WTC11 (cell line): ENCODE data around the gene TULP3. TPM values are rescaled to one million over a fixed set of nuclear protein-coding genes. Genes with fewer than 3 reads are reported as not detected.

Experiments
- ATAC-seq: fragments of 200-7000 bp; cut with Tn5 transposase; 2 replicates; pipeline ENCODE4 v1.10.0; 2021; ENCODE audit warnings: mild to moderate bottlenecking, moderate library complexity
- CTCF ChIA-PET: fragments of 300-600 bp; sonication (Branson Sonifier 250); formaldehyde crosslinking; loops from one replicate; lab custom pipeline; 2021; ENCODE audit warnings: antibody characterized with exemption; lab: Charles Lee
- POLR2A ChIA-PET: fragments of 350-600 bp; sonication (Branson Sonifier 250); formaldehyde crosslinking; loops from one replicate; lab custom pipeline; 2021; ENCODE audit warnings: antibody characterized with exemption; lab: Charles Lee
- DNase-seq: peaks from one replicate; pipeline ENCODE4 v3.0.0; 2021; ENCODE audit warnings: low spot score
- H3K27ac Mint-ChIP-seq: 2 replicates; pipeline ENCODE4 v1.8.0; 2021; ENCODE audit warnings: mixed read lengths
- H3K27me3 Mint-ChIP-seq: 2 replicates; pipeline ENCODE4 v1.8.0; 2021; ENCODE audit warnings: low read depth, mild to moderate bottlenecking, moderate library complexity, mixed read lengths
- H3K36me3 Mint-ChIP-seq: 2 replicates; pipeline ENCODE4 v1.8.0; 2021; ENCODE audit warnings: mixed read lengths
- H3K4me1 Mint-ChIP-seq: 2 replicates; pipeline ENCODE4 v1.8.0; 2022; ENCODE audit warnings: mixed read lengths
- H3K4me3 Mint-ChIP-seq: 2 replicates; pipeline ENCODE4 v1.8.0; 2021; ENCODE audit warnings: mild to moderate bottlenecking, moderate library complexity, mixed read lengths
- H3K9me3 Mint-ChIP-seq: 2 replicates; pipeline ENCODE4 v1.8.0; 2021; ENCODE audit warnings: mixed read lengths
- ATF1 ChIP-seq: sonication (generic); formaldehyde crosslinking; IDR thresholded peaks from 2 replicates; pipeline ENCODE4 v1.8.1; 2023; ENCODE audit warnings: mild to moderate bottlenecking, moderate library complexity, missing genetic modification reagents
- CREM ChIP-seq: sonication (generic); formaldehyde crosslinking; IDR thresholded peaks from 2 replicates; pipeline ENCODE4 v1.8.1; 2022; ENCODE audit warnings: mild to moderate bottlenecking, missing genetic modification reagents, moderate library complexity
- E2F4 ChIP-seq: sonication (generic); formaldehyde crosslinking; IDR thresholded peaks from 2 replicates; pipeline ENCODE4 v1.8.1; 2022; ENCODE audit warnings: low read depth, mild to moderate bottlenecking, moderate library complexity, missing genetic modification reagents, borderline replicate concordance
- FOXJ3 ChIP-seq: sonication (generic); formaldehyde crosslinking; IDR thresholded peaks from 2 replicates; pipeline ENCODE4 v1.9.0; 2021; ENCODE audit warnings: missing genetic modification reagents, mild to moderate bottlenecking, borderline replicate concordance
- FOXK1 ChIP-seq: sonication (generic); formaldehyde crosslinking; IDR thresholded peaks from 2 replicates; pipeline ENCODE4 v1.8.0; 2022; ENCODE audit warnings: mild to moderate bottlenecking, moderate library complexity, missing genetic modification reagents
- FOXP1 ChIP-seq: sonication (generic); formaldehyde crosslinking; IDR thresholded peaks from 2 replicates; pipeline ENCODE4 v1.8.0; 2022; ENCODE audit warnings: missing genetic modification reagents, mild to moderate bottlenecking, moderate library complexity, borderline replicate concordance
- GABPB1 ChIP-seq: sonication (generic); formaldehyde crosslinking; IDR thresholded peaks from 2 replicates; pipeline ENCODE4 v1.8.1; 2023; ENCODE audit warnings: mild to moderate bottlenecking, missing genetic modification reagents
- GTF2I ChIP-seq: fragments of 250-450 bp; sonication (Bioruptor Pico); conservative IDR thresholded peaks from 2 replicates; pipeline ENCODE4 v1.4.0; 2021; ENCODE audit warnings: mild to moderate bottlenecking
- JUN ChIP-seq: sonication (generic); formaldehyde crosslinking; IDR thresholded peaks from 2 replicates; pipeline ENCODE4 v1.8.0; 2023; ENCODE audit warnings: mild to moderate bottlenecking, missing genetic modification reagents
- SOX15 ChIP-seq: fragments of 250-450 bp; sonication (Bioruptor Pico); IDR thresholded peaks from 2 replicates; pipeline ENCODE4 v1.9.0; 2021; ENCODE audit warnings: mild to moderate bottlenecking
- STAT6 ChIP-seq: sonication (generic); formaldehyde crosslinking; conservative IDR thresholded peaks from 2 replicates; pipeline ENCODE4 v1.8.1; 2023; ENCODE audit warnings: mild to moderate bottlenecking, low read depth, missing genetic modification reagents, moderate library complexity
- USF1 ChIP-seq: sonication (generic); formaldehyde crosslinking; IDR thresholded peaks from 2 replicates; pipeline ENCODE4 v1.8.0; 2022; ENCODE audit warnings: mild to moderate bottlenecking, missing genetic modification reagents
- ZNF425 ChIP-seq: fragments of 250-450 bp; sonication (Bioruptor Pico); conservative IDR thresholded peaks from 2 replicates; pipeline ENCODE4 v1.9.0; 2021; ENCODE audit warnings: mild to moderate bottlenecking
- ZNF671 ChIP-seq: fragments of 250-450 bp; sonication (Bioruptor Pico); IDR thresholded peaks from 2 replicates; pipeline ENCODE4 v1.8.0; 2021; ENCODE audit warnings: mild to moderate bottlenecking
- total RNA-seq: library from RNA; stranded (reverse); gene quantifications from 3 replicates; pipeline ENCODE4 v1.2.3, GENCODE V29; 2021
- TF ChIP-seq, protein P1 (sequence below): sonication (generic); formaldehyde crosslinking; IDR thresholded peaks from 2 replicates; pipeline ENCODE4 v1.8.1; 2023; ENCODE audit warnings: mild to moderate bottlenecking, missing genetic modification reagents, borderline replicate concordance
- TF ChIP-seq, protein P2 (sequence below): fragments of 250-450 bp; sonication (Bioruptor Pico); IDR thresholded peaks from 2 replicates; pipeline ENCODE4 v2.1.2; 2022; ENCODE audit warnings: mild to moderate bottlenecking, moderate library complexity
- TF ChIP-seq, protein P3 (sequence below): sonication (generic); formaldehyde crosslinking; IDR thresholded peaks from 2 replicates; pipeline ENCODE4 v1.8.0; 2022; ENCODE audit warnings: missing genetic modification reagents

TULP3 gene
- total RNA-seq, 1 experiment from 2014 or later, result 17.4 TPM

DNA sequence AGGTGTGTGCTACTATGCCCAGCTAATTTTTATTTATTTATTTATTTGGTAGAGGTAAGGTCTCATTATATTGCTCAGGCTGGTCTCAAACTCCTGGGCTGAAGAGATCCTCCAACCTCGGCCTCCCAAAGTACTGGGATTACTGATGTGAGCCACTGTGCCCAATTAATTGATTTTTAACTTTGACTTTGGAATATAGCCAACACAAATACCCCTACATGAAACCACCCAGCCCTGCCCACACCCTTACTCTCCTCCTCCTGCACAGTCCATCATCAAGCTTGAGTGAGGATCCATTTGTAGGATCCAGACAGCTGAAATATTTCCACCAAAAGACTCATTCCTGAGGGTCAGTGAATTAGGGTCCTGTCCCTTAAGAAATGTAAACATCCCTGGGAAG is 65.2 kb downstream of the TULP3 start (continued):
- no peak for TF ChIP-seq STAT6 (CRISPR knock-in tag)
- TF ChIP-seq, protein P1, sequence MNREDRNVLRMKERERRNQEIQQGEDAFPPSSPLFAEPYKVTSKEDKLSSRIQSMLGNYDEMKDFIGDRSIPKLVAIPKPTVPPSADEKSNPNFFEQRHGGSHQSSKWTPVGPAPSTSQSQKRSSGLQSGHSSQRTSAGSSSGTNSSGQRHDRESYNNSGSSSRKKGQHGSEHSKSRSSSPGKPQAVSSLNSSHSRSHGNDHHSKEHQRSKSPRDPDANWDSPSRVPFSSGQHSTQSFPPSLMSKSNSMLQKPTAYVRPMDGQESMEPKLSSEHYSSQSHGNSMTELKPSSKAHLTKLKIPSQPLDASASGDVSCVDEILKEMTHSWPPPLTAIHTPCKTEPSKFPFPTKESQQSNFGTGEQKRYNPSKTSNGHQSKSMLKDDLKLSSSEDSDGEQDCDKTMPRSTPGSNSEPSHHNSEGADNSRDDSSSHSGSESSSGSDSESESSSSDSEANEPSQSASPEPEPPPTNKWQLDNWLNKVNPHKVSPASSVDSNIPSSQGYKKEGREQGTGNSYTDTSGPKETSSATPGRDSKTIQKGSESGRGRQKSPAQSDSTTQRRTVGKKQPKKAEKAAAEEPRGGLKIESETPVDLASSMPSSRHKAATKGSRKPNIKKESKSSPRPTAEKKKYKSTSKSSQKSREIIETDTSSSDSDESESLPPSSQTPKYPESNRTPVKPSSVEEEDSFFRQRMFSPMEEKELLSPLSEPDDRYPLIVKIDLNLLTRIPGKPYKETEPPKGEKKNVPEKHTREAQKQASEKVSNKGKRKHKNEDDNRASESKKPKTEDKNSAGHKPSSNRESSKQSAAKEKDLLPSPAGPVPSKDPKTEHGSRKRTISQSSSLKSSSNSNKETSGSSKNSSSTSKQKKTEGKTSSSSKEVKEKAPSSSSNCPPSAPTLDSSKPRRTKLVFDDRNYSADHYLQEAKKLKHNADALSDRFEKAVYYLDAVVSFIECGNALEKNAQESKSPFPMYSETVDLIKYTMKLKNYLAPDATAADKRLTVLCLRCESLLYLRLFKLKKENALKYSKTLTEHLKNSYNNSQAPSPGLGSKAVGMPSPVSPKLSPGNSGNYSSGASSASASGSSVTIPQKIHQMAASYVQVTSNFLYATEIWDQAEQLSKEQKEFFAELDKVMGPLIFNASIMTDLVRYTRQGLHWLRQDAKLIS (CRISPR knock-in tag), result no peak
- TF ChIP-seq FOXK1 (CRISPR knock-in tag), result no peak
- TF ChIP-seq CREM (CRISPR knock-in tag), result no peak
- no peak for TF ChIP-seq ZNF425 (CRISPR knock-in tag)

DNA sequence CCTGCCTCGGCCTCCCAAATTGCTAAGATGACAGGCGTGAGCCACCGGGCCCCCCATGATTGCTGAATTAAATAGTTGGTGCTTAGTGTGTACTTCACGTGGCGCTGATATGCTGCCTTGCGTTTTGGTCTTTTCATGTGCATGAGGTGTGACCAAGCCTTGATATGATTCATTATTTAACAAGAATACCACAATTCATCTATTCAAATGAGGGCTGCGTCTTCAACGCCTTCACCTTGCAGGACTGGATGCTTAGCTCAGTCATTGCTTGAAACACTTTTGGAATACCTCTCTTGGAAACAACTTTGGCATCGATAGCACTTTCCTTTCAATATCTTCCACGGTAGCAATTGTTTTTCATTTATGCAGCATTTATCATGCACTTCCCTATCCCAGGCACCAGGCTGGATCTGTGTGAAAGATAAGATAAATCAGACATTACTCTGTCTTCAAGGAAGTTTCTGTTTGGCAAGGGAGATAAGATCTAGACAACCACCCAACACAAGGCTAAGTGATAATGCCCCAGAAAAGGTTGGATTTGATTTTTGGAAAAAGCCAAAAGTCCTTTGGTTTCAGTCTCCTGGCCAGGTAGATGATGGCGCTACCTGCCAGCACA is 67.2 kb downstream of the TULP3 start:
- ATAC-seq (no peak), DNase-seq (no peak)
- H3K36me3 Mint-ChIP-seq, result no peaks in the 10 kb centered on the region
- no peaks in the 10 kb centered on the region; the same call in 1 of the 2 replicates for H3K27me3 Mint-ChIP-seq
- no peaks in the 10 kb centered on the region for H3K9me3 Mint-ChIP-seq
- CTCF ChIA-PET, result interaction anchor here (0.6 to 2.0 kb wide), 8 partner anchors 8 to 112 kb away, joined by 3 to 6 read pairs (median 4); partner anchors contain the start of genes FOXM1 and RHNO1
- H3K4me1 Mint-ChIP-seq, result peaks cover 38% of the 10 kb centered on the region
- H3K27ac Mint-ChIP-seq, result peak overlapping the region; percentile 98; the same call in 1 of the 2 replicates
- POLR2A ChIA-PET, result interaction anchor here (0.8 to 1.0 kb wide), 2 partner anchors 8 to 73 kb away, joined by 3 read pairs; no protein-coding TSS in a partner anchor
- peak overlapping the region; percentile 91 for H3K4me3 Mint-ChIP-seq
- TF ChIP-seq E2F4 (CRISPR knock-in tag) (no peak), GTF2I (CRISPR knock-in tag) (no peak), ATF1 (no peak), USF1 (CRISPR knock-in tag) (no peak), FOXJ3 (CRISPR knock-in tag) (no peak), SOX15 (no peak), FOXP1 (no peak), ZNF671 (CRISPR knock-in tag) (no peak), JUN (CRISPR knock-in tag) (no peak), GABPB1 (CRISPR knock-in tag) (no peak)
- TF ChIP-seq, protein P2, sequence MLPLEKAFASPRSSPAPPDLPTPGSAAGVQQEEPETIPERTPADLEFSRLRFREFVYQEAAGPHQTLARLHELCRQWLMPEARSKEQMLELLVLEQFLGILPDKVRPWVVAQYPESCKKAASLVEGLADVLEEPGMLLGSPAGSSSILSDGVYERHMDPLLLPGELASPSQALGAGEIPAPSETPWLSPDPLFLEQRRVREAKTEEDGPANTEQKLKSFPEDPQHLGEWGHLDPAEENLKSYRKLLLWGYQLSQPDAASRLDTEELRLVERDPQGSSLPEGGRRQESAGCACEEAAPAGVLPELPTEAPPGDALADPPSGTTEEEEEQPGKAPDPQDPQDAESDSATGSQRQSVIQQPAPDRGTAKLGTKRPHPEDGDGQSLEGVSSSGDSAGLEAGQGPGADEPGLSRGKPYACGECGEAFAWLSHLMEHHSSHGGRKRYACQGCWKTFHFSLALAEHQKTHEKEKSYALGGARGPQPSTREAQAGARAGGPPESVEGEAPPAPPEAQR (CRISPR knock-in tag), result no peak
- TF ChIP-seq, protein P3, sequence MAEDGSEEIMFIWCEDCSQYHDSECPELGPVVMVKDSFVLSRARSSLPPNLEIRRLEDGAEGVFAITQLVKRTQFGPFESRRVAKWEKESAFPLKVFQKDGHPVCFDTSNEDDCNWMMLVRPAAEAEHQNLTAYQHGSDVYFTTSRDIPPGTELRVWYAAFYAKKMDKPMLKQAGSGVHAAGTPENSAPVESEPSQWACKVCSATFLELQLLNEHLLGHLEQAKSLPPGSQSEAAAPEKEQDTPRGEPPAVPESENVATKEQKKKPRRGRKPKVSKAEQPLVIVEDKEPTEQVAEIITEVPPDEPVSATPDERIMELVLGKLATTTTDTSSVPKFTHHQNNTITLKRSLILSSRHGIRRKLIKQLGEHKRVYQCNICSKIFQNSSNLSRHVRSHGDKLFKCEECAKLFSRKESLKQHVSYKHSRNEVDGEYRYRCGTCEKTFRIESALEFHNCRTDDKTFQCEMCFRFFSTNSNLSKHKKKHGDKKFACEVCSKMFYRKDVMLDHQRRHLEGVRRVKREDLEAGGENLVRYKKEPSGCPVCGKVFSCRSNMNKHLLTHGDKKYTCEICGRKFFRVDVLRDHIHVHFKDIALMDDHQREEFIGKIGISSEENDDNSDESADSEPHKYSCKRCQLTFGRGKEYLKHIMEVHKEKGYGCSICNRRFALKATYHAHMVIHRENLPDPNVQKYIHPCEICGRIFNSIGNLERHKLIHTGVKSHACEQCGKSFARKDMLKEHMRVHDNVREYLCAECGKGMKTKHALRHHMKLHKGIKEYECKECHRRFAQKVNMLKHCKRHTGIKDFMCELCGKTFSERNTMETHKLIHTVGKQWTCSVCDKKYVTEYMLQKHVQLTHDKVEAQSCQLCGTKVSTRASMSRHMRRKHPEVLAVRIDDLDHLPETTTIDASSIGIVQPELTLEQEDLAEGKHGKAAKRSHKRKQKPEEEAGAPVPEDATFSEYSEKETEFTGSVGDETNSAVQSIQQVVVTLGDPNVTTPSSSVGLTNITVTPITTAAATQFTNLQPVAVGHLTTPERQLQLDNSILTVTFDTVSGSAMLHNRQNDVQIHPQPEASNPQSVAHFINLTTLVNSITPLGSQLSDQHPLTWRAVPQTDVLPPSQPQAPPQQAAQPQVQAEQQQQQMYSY (CRISPR knock-in tag), result no peak
